ENCODE data around the gene INHBC.

DNA sequence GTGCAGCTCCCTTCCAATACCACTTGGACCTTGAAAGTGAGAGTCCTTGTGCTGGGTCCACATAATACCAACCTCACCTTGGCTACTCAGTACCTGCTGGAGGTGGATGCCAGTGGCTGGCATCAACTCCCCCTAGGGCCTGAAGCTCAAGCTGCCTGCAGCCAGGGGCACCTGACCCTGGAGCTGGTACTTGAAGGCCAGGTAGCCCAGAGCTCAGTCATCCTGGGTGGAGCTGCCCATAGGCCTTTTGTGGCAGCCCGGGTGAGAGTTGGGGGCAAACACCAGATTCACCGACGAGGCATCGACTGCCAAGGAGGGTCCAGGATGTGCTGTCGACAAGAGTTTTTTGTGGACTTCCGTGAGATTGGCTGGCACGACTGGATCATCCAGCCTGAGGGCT lies 14.8 kb downstream of the INHBC start:
- TF ChIP-seq, protein P1, sequence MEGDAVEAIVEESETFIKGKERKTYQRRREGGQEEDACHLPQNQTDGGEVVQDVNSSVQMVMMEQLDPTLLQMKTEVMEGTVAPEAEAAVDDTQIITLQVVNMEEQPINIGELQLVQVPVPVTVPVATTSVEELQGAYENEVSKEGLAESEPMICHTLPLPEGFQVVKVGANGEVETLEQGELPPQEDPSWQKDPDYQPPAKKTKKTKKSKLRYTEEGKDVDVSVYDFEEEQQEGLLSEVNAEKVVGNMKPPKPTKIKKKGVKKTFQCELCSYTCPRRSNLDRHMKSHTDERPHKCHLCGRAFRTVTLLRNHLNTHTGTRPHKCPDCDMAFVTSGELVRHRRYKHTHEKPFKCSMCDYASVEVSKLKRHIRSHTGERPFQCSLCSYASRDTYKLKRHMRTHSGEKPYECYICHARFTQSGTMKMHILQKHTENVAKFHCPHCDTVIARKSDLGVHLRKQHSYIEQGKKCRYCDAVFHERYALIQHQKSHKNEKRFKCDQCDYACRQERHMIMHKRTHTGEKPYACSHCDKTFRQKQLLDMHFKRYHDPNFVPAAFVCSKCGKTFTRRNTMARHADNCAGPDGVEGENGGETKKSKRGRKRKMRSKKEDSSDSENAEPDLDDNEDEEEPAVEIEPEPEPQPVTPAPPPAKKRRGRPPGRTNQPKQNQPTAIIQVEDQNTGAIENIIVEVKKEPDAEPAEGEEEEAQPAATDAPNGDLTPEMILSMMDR (IDR thresholded peaks at IDR 0.05): no peak
- TF ChIP-seq POLR2A (IDR thresholded peaks at IDR 0.05): no peak

Data from uterus (tissue), 2 donors.